ENCODE results near the gene PNLDC1. TPM values are rescaled to one million over a fixed set of nuclear protein-coding genes. Genes with fewer than 3 reads are reported as not detected.

Gene PNLDC1, protein sequence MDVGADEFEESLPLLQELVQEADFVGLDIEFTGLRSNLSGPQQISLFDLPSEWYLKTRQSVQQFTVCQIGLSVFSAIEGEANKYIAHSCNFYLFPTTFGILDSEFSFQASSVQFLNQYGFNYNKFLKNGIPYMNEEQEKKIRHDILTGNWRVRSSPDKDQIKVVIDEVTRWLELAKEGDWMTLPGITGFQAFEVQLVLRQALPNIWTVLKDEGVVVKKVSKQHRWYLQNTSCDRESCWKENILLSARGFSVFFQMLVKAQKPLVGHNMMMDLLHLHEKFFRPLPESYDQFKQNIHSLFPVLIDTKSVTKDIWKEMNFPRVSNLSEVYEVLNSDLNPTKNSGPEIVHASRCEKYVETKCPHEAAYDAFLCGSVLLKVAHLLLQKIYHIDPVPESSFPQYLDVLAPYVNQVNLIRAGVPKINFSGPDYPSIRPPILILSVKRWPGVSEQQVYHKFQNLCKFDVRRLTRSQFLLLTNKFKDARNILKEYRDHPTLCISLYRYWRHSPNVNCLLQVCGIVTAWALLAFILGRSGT
- total RNA-seq: under 1 TPM; 0.42 to 0.96 TPM

DNA sequence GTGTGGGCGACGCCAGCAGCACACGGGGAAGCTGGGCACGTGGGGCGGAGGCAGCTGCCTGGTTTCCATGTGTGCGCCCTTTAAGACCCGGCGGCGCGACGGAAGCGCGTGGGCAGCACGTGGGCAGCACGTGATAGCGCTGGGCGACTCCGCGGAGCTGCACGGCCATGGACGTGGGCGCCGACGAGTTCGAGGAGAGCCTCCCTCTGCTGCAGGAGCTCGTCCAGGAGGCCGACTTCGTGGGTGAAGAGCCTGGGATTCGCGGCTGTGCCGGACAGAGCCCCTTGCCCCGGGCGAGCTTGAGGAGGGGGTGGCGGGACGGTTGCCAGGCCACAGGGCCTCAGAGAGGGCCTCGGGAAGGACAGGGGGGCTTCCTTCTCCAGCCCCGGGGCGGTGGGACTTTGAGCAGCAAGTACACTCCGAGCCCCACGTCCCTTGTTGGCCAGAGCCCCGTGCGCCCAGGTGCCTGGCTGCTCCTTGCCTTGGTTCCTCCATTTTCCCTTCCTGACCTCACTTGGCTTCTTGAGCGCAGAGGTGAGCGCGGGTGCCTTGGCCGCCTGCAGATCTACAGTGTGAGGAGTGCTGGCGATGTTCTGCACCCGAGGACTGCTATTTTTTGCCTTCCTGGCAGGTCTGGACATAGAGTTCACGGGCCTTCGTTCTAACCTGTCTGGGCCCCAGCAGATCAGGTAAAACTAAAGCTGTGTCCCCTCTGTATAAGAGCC, at the start of gene PNLDC1:
Gene PNLDC1 (plus strand): TSS at position 136 of the 725 bp plus-strand sequence. CDS start 32 bp downstream, at position 168.
- H3K27me3 Mint-ChIP-seq: no peaks in the 10 kb centered on the region
- H3K9me3 Mint-ChIP-seq: no peaks in the 10 kb centered on the region
- ATAC-seq (ENCODE audit: low read depth) (no peak), DNase-seq (no peak)
- POLR2A ChIA-PET: interaction anchor here (1.6 kb wide), 1 partner anchor 9 kb away, joined by 5 read pairs; the partner anchor contains the start of gene MRPL18
- H3K36me3 Mint-ChIP-seq: peaks cover 6% of the 10 kb centered on the region
- no peak within 1 kb of the TSS for H3K4me3 Mint-ChIP-seq
- H3K4me1 Mint-ChIP-seq: peaks cover 7% of the 10 kb centered on the region
- H3K27ac Mint-ChIP-seq: no peak within 1 kb of the TSS

DNA sequence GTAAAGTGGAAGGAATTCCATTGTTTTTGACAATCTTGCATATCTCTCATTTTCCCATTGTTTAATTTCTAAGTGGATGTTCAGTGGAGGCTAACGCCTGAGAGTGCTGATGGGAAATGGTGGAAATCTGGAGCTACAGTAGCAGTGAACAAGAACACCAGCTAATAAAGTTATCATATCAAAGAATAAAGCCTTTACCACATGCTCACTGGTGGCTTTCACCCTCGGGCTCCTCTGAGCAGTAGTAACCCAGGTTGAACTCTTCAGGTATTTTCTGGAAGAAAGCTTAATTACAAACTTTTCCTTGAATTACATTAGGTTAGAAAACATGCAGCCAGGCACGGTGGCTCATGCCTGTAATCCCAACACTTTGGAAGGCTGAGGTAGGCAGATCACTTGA, 48.6 kb upstream of the PNLDC1 start:
- POLR2A ChIA-PET: interaction anchor here (1.5 to 1.9 kb wide), 2 partner anchors 24 to 38 kb away, joined by 4 to 8 read pairs; partner anchors contain the start of genes TCP1 and WTAP
- no peak for DNase-seq
- ATAC-seq (ENCODE audit: low read depth): no peak
- Mint-ChIP-seq H3K27ac (no peak overlapping the region), H3K4me3 (no peak overlapping the region), H3K36me3 (peaks cover 37% of the 10 kb centered on the region), H3K4me1 (peaks cover 4% of the 10 kb centered on the region), H3K27me3 (no peaks in the 10 kb centered on the region), H3K9me3 (no peaks in the 10 kb centered on the region)

DNA sequence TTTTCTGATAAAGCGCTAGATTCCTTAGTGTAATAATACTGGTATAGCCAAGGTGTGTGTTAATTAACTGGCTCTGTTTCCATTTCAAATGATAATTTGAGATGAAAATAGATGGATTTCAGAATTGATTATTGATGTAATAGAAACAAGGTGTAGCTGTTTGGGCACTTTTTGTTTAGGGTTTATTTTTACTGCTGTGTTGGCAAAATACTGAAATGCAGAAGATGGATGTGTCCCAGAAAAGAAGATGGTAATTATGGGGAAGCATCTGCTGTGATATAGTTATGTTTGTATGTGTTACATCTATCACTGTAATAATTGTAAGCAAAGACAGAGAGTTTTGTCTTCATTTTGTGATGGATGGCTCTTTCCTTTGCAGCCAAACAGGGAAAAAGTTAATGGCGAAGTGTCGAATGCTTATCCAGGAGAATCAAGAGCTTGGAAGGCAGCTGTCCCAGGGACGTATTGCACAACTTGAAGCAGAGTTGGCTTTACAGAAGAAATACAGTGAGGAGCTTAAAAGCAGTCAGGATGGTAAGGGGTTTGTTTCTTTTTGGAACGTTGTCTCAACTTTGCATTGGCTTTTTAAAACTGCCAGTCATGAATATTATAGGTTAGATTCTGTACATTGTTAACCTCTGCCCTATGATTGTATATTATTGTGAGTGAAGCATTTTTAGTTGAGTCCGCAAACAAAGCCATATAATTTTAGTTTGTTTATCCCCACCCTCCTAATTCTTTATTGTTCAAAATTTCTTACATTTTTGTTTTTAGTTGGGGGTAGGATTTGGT, 46.8 kb upstream of the PNLDC1 start:
- Mint-ChIP-seq H3K36me3 (peaks cover 41% of the 10 kb centered on the region), H3K9me3 (no peaks in the 10 kb centered on the region), H3K27ac (no peak overlapping the region), H3K27me3 (no peaks in the 10 kb centered on the region), H3K4me1 (peaks cover 4% of the 10 kb centered on the region), H3K4me3 (no peak overlapping the region)
- no peak for DNase-seq
- POLR2A ChIA-PET: interaction anchor here (0.9 kb wide), 1 partner anchor 8 kb away, joined by 4 read pairs; the partner anchor contains the start of gene ACAT2
- no peak for ATAC-seq (ENCODE audit: low read depth)

DNA sequence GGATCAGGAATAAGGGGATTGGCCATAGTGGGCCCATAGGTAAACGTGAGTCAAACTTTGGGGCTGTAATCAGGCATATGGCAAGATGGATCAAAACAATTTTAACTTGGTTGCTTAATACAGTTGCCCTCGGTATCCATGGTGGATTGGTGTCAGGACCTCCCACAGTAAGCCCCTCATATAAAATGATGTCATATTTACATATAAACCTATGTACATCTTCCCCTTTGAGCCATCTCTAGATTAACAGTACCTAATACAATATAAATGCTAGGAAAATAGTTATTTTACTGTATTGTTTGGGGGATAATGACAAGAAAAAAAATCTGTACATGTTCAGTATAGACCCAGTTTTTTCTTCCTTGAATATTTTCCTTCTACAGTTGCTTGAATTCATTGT, 45.7 kb upstream of the PNLDC1 start:
- peaks cover 43% of the 10 kb centered on the region for H3K36me3 Mint-ChIP-seq
- POLR2A ChIA-PET: no interaction called here
- H3K27ac Mint-ChIP-seq: no peak overlapping the region

DNA sequence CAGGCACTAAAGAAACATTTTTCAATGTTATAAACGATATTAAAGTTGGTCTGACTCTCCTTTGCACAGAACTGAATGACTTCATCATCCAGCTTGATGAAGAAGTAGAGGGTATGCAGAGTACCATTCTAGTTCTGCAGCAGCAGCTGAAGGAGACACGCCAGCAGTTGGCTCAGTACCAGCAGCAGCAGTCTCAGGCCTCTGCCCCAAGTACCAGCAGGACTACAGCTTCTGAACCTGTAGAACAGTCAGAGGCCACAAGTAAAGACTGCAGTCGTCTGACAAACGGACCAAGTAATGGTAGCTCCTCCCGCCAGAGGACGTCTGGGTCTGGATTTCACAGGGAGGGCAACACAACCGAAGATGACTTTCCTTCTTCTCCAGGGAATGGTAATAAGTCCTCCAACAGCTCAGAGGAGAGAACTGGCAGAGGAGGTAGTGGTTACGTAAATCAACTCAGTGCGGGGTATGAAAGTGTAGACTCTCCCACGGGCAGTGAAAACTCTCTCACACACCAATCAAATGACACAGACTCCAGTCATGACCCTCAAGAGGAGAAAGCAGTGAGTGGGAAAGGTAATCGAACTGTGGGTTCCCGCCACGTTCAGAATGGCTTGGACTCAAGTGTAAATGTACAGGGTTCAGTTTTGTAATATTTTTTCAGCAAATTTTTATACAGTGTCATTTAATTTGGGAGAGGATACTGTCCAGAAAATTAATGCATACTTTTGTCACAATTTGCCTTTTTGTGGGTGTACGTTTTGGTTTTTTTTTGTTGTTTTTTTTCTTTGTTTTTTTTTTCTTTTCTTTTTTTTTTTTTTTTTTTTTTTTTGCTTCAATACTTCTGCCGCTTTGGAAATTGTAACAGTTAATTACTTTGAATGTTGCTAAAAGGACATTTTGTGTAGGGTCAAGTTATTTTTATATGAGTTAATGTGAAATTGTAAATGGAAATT, 44.8 kb upstream of the PNLDC1 start:
- POLR2A ChIA-PET: no interaction called here
- ATAC-seq (ENCODE audit: low read depth): no peak

More for the DNA sequence above, 45.7 kb upstream of the PNLDC1 start:
- Mint-ChIP-seq H3K9me3 (no peaks in the 10 kb centered on the region), H3K4me1 (peaks cover 8% of the 10 kb centered on the region), H3K4me3 (no peak overlapping the region), H3K27me3 (no peaks in the 10 kb centered on the region)
- no peak for ATAC-seq (ENCODE audit: low read depth)
- no peak for DNase-seq

DNA sequence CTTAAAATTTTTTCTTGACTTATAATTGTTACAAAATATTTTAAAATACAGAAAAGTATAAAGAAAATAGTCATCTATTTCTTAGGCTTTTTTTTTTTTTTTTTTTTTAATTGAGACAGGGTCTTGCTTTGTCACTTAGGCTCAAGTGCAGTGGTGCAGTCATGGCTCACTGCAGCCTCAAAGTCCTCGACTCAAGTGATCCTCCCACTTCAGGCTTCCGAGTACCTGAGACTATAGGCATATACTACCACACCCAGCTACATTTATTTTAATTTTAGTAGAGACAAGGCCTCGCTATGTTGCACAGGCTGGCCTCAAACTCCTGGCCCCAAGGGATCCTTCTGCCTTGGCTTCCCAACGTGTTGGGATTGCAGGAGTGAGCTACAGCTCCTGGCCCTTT, 43.6 kb upstream of the PNLDC1 start:
- Mint-ChIP-seq H3K36me3 (peaks cover 44% of the 10 kb centered on the region), H3K27me3 (no peaks in the 10 kb centered on the region), H3K4me1 (peaks cover 23% of the 10 kb centered on the region), H3K4me3 (no peak overlapping the region), H3K27ac (no peak overlapping the region), H3K9me3 (no peaks in the 10 kb centered on the region)
- DNase-seq: no peak
- ATAC-seq (ENCODE audit: low read depth): no peak
- POLR2A ChIA-PET: interaction anchor here (1.7 kb wide), 1 partner anchor 33 kb away, joined by 4 read pairs; the partner anchor contains the start of gene TCP1

More for the DNA sequence above, 44.8 kb upstream of the PNLDC1 start:
- Mint-ChIP-seq H3K4me3 (no peak overlapping the region), H3K9me3 (no peaks in the 10 kb centered on the region), H3K36me3 (peaks cover 44% of the 10 kb centered on the region), H3K27me3 (no peaks in the 10 kb centered on the region), H3K4me1 (peaks cover 13% of the 10 kb centered on the region), H3K27ac (peak overlapping the region; percentile 10)
- no peak for DNase-seq

DNA sequence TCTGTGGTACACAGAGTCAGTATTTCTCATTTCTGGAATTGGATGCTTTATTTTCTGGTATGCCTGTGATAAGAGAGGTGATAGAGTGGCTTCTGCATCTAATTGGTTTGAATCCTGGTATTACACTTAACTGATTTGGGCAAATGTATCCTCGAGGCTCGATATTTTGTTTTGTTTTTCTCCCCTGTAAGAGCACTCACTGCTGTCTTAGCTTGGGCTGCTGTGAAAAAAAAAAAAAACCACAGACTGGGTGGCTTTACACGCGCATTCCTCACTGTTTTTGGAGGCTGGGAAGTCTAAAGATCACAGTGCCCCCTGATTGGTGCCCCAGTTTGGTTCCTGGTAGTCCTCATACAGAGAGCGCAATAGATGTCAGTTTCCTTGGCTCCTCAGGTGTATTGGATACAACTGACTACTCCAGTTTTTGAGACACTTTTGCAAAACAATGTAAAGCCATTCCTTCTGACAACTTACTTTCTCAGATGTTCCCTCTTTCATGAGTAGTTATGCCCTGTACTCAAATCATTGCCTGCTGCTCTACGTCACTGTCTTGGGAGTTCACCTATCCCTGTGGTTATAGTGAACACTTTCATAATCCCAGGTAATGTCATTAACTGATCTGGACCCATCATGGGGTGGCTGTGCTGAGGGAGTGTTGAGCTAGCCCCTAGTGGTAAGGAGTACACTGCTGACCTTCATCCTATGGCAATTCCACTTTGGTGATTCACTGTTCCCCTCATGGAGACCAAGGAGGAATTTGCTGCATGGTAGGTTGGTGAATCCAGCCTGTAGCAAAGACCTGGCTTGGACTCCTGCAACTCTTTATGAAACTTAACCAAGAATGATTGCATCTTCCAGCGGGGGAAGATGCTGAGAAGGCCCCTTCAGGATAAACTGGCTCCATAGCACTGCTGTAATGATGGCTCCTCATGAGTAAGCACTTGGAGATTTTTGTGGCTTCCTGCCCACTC, 41.8 kb upstream of the PNLDC1 start:
- Mint-ChIP-seq H3K9me3 (no peaks in the 10 kb centered on the region), H3K27me3 (no peaks in the 10 kb centered on the region), H3K36me3 (peaks cover 40% of the 10 kb centered on the region), H3K4me1 (peaks cover 27% of the 10 kb centered on the region), H3K4me3 (no peak overlapping the region), H3K27ac (peak overlapping the region; percentile 27)
- ATAC-seq (ENCODE audit: low read depth) (no peak), DNase-seq (no peak)
- POLR2A ChIA-PET: interaction anchor here (4.7 kb wide), 1 partner anchor 32 kb away, joined by 44 read pairs; the partner anchor contains the start of genes MRPL18 and TCP1

DNA sequence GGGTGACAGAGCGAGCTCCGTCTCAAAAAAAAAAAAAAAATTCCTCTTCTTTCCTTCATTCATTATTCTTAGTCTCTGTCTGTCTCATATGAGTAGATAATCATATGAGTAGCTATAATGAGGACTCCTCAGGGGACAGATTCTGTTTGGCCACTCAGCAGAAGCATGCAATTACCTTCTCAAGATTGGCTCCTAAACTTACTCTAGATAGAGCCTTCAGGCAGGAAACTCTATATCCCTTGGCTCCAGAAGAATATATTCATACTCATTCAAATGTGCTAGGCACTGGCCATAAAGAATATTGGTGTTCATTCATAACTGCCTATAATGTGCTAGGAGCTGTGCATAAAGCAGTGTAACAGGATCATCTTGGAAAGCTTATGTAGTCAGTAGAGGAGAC, 40.4 kb upstream of the PNLDC1 start:
- Mint-ChIP-seq H3K4me1 (peaks cover 26% of the 10 kb centered on the region), H3K27me3 (no peaks in the 10 kb centered on the region), H3K36me3 (peaks cover 35% of the 10 kb centered on the region), H3K9me3 (no peaks in the 10 kb centered on the region), H3K27ac (peak overlapping the region; percentile 74), H3K4me3 (peak overlapping the region; percentile 26)
- POLR2A ChIA-PET: interaction anchor here (4.2 to 4.7 kb wide), 2 partner anchors 30 to 32 kb away, joined by 43 to 44 read pairs; partner anchors contain the start of genes MRPL18, TCP1 and WTAP
- no peak for DNase-seq
- no peak for ATAC-seq (ENCODE audit: low read depth)

DNA sequence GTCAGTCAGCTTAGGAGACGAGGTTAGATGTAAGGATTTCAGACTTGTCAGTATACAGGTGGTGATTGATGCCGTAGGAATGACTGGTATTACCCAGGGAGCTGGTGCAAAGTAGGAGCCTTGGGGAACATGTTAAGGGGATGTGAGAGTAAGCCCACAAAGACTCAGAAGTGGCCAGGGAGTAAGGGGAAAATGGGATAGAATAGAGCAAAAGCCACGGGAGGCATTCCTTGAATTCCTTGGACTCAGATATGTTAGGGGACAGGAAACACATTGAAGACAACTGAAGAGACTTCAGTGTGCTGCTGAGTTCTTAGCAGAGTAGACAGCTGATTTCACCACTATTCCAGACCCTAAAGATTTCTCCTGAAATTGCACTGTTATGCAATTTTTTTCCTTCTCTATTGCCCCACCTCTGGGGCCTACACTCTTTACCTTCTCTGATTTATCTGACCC, 39.4 kb upstream of the PNLDC1 start:
- Mint-ChIP-seq H3K9me3 (no peaks in the 10 kb centered on the region), H3K4me1 (peaks cover 27% of the 10 kb centered on the region), H3K27me3 (no peaks in the 10 kb centered on the region), H3K27ac (peak overlapping the region; percentile 95), H3K36me3 (peaks cover 31% of the 10 kb centered on the region), H3K4me3 (peak overlapping the region; percentile 89)
- DNase-seq (no peak), ATAC-seq (ENCODE audit: low read depth) (no peak)
- POLR2A ChIA-PET: interaction anchor here (1.1 to 4.7 kb wide), 4 partner anchors 29 to 67 kb away, joined by 5 to 44 read pairs (median 28); partner anchors contain the start of genes MRPL18, SOD2, TCP1 and WTAP

DNA sequence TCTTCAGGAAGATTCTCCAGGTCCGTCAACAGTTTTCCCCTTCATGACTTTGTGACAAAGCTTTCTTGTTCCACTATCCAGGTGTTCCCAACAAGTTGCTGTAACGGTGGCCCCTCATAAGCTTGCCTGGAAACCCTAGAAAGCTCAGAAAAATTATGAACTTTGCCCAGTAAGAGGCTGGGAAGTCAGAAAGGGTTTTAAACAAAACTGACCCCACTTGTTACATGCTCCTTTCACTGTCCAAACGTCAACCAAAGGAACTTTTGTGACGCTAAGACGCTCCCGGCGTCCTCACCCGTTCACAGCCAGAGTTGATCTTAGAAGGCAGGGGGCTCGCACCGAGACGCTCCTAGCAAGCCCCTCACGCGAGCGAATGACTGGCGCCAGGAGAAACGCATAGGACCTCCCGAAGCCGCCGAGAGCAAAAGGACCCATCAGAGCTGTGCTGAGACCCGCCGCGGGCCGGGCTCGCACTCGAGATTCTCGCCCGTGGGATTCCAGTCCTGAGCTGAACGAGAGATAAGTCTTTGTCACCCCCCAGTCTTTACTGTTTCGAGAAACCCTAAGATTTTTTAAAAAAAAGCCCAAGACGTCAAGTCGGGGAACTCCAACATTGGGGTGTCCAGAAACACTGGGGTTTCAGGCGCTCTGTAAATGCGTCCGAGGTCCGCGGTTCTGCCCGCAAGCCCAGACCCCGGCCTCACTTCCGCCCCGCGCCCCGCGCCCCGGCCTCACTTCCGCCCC, 38.8 kb upstream of the PNLDC1 start:
- H3K36me3 Mint-ChIP-seq: peaks cover 28% of the 10 kb centered on the region
- ATAC-seq (ENCODE audit: low read depth): no peak
- DNase-seq: no peak
- H3K4me3 Mint-ChIP-seq: peak overlapping the region; percentile 89
- no peaks in the 10 kb centered on the region for H3K9me3 Mint-ChIP-seq
- peaks cover 27% of the 10 kb centered on the region for H3K4me1 Mint-ChIP-seq
- peak overlapping the region; percentile 95 for H3K27ac Mint-ChIP-seq
- POLR2A ChIA-PET: interaction anchor here (0.7 to 4.7 kb wide), 7 partner anchors 8 to 68 kb away, joined by 3 to 44 read pairs (median 12); partner anchors contain the start of genes MRPL18, SOD2, TCP1 and WTAP
- no peaks in the 10 kb centered on the region for H3K27me3 Mint-ChIP-seq

All from activated naive CD8-positive, alpha-beta T cell treated with anti-CD3 and anti-CD28 coated beads, Interleukin-2, amount 10 ng/mL, durations not matched to agents 7 days and 5 days (primary cell).